Endothelial cell of umbilical vein (primary cell): ENCODE results near the gene B3GAT1. TPM values are rescaled to one million over a fixed set of nuclear protein-coding genes. Genes with fewer than 3 reads are reported as not detected.

Experiments used
- BruUV-seq: library from RNA; stranded (reverse); fragments of 400-500 nt; replicated peaks from 2 replicates; lab custom pipeline; 2021; lab: Mats Ljungman, UMichigan
- CTCF ChIA-PET: fragments of 300-600, 350-600 bp; sonication (Branson Sonifier 250); formaldehyde crosslinking; loops from one replicate; lab custom pipeline; 2021; ENCODE audit warnings: antibody characterized with exemption, inconsistent platforms; lab: Charles Lee
- POLR2A ChIA-PET: fragments of 300-600, 350-600 bp; sonication (Branson Sonifier 250); formaldehyde crosslinking; loops from one replicate; lab custom pipeline; 2021; ENCODE audit warnings: antibody characterized with exemption, inconsistent platforms; lab: Charles Lee
- DNase-seq: peaks from one replicate; pipeline ENCODE4 v3.0.0-alpha.2; 2011; ENCODE audit warnings: low read depth, low spot score
- FAIRE-seq: peaks from 2 replicates; lab custom pipeline; 2011; peaks lifted over from hg19 to GRCh38; lab: Jason Lieb, UNC
- H2AFZ ChIP-seq: 2 replicates; pipeline ENCODE4 v1.6.0; 2012; ENCODE audit warnings: low read depth, low read length, control low read depth, inconsistent platforms
- H3K27ac ChIP-seq: 2 replicates; pipeline ENCODE4 v1.5.1; 2011; ENCODE audit warnings: low read depth, mild to moderate bottlenecking, control low read depth, low read length, moderate library complexity; ENCODE audit not compliant: insufficient read depth
- H3K27me3 ChIP-seq, 2 experiments: 2 replicates each; pipeline versions ENCODE4 v1.6.0 to v1.6.1; 2011; ENCODE audit warnings: low read length in 2 of 2, mixed read lengths in 1 of 2; ENCODE audit not compliant: control insufficient read depth in 2 of 2, insufficient read depth in 2 of 2
- H3K36me3 ChIP-seq, 2 experiments: 2 replicates in 1 of 2; 3 replicates in 1 of 2; pipeline ENCODE4 v1.5.1; 2011; ENCODE audit warnings: low read length in 2 of 2, mild to moderate bottlenecking in 1 of 2, moderate library complexity in 1 of 2; ENCODE audit not compliant: control insufficient read depth in 2 of 2, insufficient read depth in 2 of 2; ENCODE audit errors: extremely low read depth in 1 of 2
- H3K4me1 ChIP-seq: 3 replicates; pipeline ENCODE4 v1.5.1; 2011; ENCODE audit warnings: mild to moderate bottlenecking, low read length; ENCODE audit not compliant: control insufficient read depth, insufficient read depth; ENCODE audit errors: extremely low read depth
- H3K4me2 ChIP-seq: 2 replicates; pipeline ENCODE4 v1.6.1; 2011; ENCODE audit warnings: low read length, control low read depth, mixed read lengths; ENCODE audit not compliant: insufficient read depth
- H3K4me3 ChIP-seq, 3 experiments: fragments of 200-600 bp in 1 of 3; sonication (generic), shearing (Covaris generic) in 1 of 3; replicated peaks in 1 of 3; 2 replicates each; pipeline ENCODE4 v1.5.1; 2011 to 2016; ENCODE audit warnings: control low read depth in 3 of 3, low read length in 3 of 3, mild to moderate bottlenecking in 2 of 3, inconsistent platforms in 1 of 3, low read depth in 1 of 3, moderate library complexity in 1 of 3; ENCODE audit not compliant: insufficient read depth in 1 of 3
- H3K79me2 ChIP-seq: 2 replicates; pipeline ENCODE4 v1.6.0; 2012; ENCODE audit warnings: low read length, inconsistent platforms; ENCODE audit not compliant: control insufficient read depth, insufficient read depth
- H3K9ac ChIP-seq: replicated peaks from 2 replicates; pipeline ENCODE3; 2011; ENCODE audit warnings: low read length, control low read depth; ENCODE audit not compliant: insufficient read depth; ENCODE audit errors: extremely low read depth
- H3K9me1 ChIP-seq: replicated peaks from 3 replicates; pipeline ENCODE4 v1.6.0; 2011; ENCODE audit warnings: mild to moderate bottlenecking, low read length; ENCODE audit not compliant: control insufficient read depth, insufficient read depth; ENCODE audit errors: extremely low read depth
- H3K9me3 ChIP-seq: replicated peaks from 2 replicates; pipeline ENCODE4 v1.5.1; 2012; ENCODE audit warnings: low read length, inconsistent platforms; ENCODE audit not compliant: control insufficient read depth, insufficient read depth
- H4K20me1 ChIP-seq: replicated peaks from 2 replicates; pipeline ENCODE3; 2011; ENCODE audit warnings: mild to moderate bottlenecking, low read length; ENCODE audit not compliant: control insufficient read depth, insufficient read depth; ENCODE audit errors: extremely low read depth
- CTCF ChIP-seq, 2 donors: IDR thresholded peaks; 1 replicate in 1 of 2; 2 replicates in 1 of 2; pipeline ENCODE4 v1.5.1; 2011; ENCODE audit warnings: low read length in 2 of 2, mild to moderate bottlenecking in 2 of 2, moderate library complexity in 2 of 2, control low read depth in 1 of 2, inconsistent platforms in 1 of 2, low read depth in 1 of 2; ENCODE audit not compliant: insufficient read depth in 1 of 2; ENCODE audit errors: extremely low read depth in 1 of 2
- EZH2 ChIP-seq: IDR thresholded peaks from 2 replicates; pipeline ENCODE4 v1.6.1; 2012; ENCODE audit warnings: borderline replicate concordance, low read depth, mild to moderate bottlenecking, moderate library complexity, low read length, inconsistent platforms; ENCODE audit not compliant: severe bottlenecking
- FOS ChIP-seq: IDR thresholded peaks from 2 replicates; pipeline ENCODE4 v1.6.1; 2011; ENCODE audit warnings: mild to moderate bottlenecking, low read length, moderate library complexity, borderline replicate concordance; ENCODE audit not compliant: insufficient read depth
- GATA2 ChIP-seq: IDR thresholded peaks from 2 replicates; pipeline ENCODE4 v1.7.0; 2011; ENCODE audit warnings: low read depth, mild to moderate bottlenecking, moderate library complexity, mixed read lengths, low read length; ENCODE audit not compliant: insufficient read length, insufficient read depth
- JUN ChIP-seq: IDR thresholded peaks from 2 replicates; pipeline ENCODE4 v1.6.1; 2011; ENCODE audit warnings: borderline replicate concordance, low read depth; ENCODE audit not compliant: insufficient read length, insufficient read depth
- MAX ChIP-seq: IDR thresholded peaks from 2 replicates; pipeline ENCODE4 v1.6.1; 2011; ENCODE audit not compliant: insufficient read depth, insufficient read length
- MYC ChIP-seq: IDR thresholded peaks from one replicate; pipeline ENCODE4 v1.6.1; 2011; ENCODE audit warnings: mild to moderate bottlenecking, low read depth, low read length
- POLR2A ChIP-seq: IDR thresholded peaks from 2 replicates; pipeline ENCODE4 v1.6.1; 2012; ENCODE audit warnings: low read depth, mild to moderate bottlenecking, control low read depth, low read length
- POLR2AphosphoS5 ChIP-seq: IDR thresholded peaks from 2 replicates; pipeline ENCODE4 v1.6.1; 2012; ENCODE audit warnings: low read depth, mild to moderate bottlenecking, control low read depth, low read length, moderate library complexity; ENCODE audit not compliant: insufficient read depth
- dilution Hi-C: fragments of 300-500 bp; cut with MboI; formaldehyde crosslinking; loops from one replicate; pipeline ENCODE4 v1.15.0; 2019; ENCODE audit warnings: low sequenced_read_pairs; ENCODE audit not compliant: extremely low pct_ligation_motif_present
- intact Hi-C: fragments of 100-400 bp; cut with micrococcal nuclease; formaldehyde crosslinking; loops from one replicate; pipeline ENCODE4 v1.10.0; 2022
- polyA plus RNA-seq, 4 experiments: library from polyadenylated mRNA; depleted of rRNA in 3 of 4; stranded (reverse) in 3 of 4; unstranded in 1 of 4; fragments of >200 nt; gene quantifications; 2 replicates each; pipeline versions ENCODE4 v1.2.1 to v1.2.3, GENCODE V29; 2011 to 2012; ENCODE audit warnings: missing spikeins in 1 of 4
- total RNA-seq: library from RNA; stranded (reverse); gene quantifications from 2 replicates; pipeline ENCODE4 v1.2.3, GENCODE V29; 2021

Gene B3GAT1
- total and polyA plus RNA-seq, 2 donors (not counting 3 experiments of a cell fraction or from before 2014, with no cell fraction given) = 0.01 TPM; not detected in 1

GRCh38 chr11:134402910-134403309 lies 9.1 kb downstream of the B3GAT1 start:
- no peaks in the 10 kb centered on the region for H3K36me3 ChIP-seq
- POLR2A ChIA-PET = no interaction called here
- CTCF ChIA-PET = no interaction called here
- H2AFZ ChIP-seq = no peak overlapping the region
- intact Hi-C loops = no loop called here
- BruUV-seq = no TSS peak
- H3K27me3 ChIP-seq = no peaks in the 10 kb centered on the region
- no peak overlapping the region for H3K9ac ChIP-seq
- H3K9me3 ChIP-seq = no peaks in the 10 kb centered on the region
- H3K27ac ChIP-seq = no peak overlapping the region
- dilution Hi-C loops = no loop called here
- no peak overlapping the region for H3K4me2 ChIP-seq
- no peak for DNase-seq
- no peak for FAIRE-seq
- H3K79me2 ChIP-seq = no peaks in the 10 kb centered on the region
- H3K4me1 ChIP-seq = no peaks in the 10 kb centered on the region
- H4K20me1 ChIP-seq = no peaks in the 10 kb centered on the region
- no peaks in the 10 kb centered on the region for H3K9me1 ChIP-seq
- TF ChIP-seq POLR2AphosphoS5 (no peak), MYC (no peak), POLR2A (no peak), FOS (no peak), JUN (no peak), GATA2 (no peak), CTCF (IDR thresholded peaks at IDR 0.05; ENCODE audit: extremely low read depth in 1 of 2, insufficient read depth in 1 of 2, low read depth in 1 of 2, low read length in 2 of 2) (no peak), MAX (no peak), EZH2 (no peak)
- no peak overlapping the region for H3K4me3 ChIP-seq
